ENCODE data around the gene FGFRL1. TPM values are rescaled to one million over a fixed set of nuclear protein-coding genes. Genes with fewer than 3 reads are reported as not detected.
"Not testable (repeated sequence)": the region's sequence is repeated elsewhere in the genome, so short reads cannot be mapped to it uniquely, and the experiment has no call there.

FGFRL1 gene
- total RNA-seq, 1 donor from 2014 or later = 8.0 TPM

DNA sequence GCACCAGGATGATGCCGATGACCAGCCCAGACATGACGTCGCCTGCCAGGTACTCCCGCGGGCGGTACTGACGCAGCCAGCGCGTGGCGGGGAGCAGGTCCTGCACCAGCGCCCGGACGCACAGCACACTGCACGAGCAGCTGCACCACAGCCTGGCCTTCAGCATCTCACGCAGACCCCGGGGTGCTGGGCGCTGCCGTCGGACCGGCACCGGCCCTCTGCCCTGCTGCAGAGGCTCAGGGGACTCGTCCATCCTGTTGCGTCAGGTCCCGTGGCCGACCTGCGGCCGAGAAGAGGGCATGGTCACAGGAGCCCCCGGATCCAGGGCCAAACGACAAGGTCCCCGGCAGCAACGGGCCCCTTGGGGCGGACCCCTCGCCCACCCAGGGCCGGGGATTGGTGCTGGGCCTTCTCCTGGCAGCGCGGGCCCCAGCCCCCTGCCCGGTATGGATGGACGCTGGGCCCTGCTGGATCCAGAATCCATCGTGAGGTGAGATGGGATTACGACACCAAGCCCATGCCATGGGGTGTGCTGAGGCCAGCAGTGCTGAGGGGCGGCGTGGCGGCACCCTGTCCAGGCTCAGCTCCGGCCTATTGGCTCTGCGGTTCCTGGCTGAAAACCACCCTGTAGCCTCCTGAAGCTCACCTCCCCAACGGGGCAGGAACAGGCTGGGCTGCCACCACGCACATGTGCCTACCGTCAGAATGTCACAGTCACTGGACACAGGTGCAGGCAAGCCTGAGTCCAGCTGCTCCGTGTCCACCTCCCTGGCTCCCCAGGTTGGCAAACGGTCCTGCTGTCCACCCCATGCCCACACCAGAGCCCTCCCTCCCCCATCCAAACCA lies 19.8 kb upstream of the FGFRL1 start:
- intact Hi-C loops (cut with micrococcal nuclease) = no loop called here

DNA sequence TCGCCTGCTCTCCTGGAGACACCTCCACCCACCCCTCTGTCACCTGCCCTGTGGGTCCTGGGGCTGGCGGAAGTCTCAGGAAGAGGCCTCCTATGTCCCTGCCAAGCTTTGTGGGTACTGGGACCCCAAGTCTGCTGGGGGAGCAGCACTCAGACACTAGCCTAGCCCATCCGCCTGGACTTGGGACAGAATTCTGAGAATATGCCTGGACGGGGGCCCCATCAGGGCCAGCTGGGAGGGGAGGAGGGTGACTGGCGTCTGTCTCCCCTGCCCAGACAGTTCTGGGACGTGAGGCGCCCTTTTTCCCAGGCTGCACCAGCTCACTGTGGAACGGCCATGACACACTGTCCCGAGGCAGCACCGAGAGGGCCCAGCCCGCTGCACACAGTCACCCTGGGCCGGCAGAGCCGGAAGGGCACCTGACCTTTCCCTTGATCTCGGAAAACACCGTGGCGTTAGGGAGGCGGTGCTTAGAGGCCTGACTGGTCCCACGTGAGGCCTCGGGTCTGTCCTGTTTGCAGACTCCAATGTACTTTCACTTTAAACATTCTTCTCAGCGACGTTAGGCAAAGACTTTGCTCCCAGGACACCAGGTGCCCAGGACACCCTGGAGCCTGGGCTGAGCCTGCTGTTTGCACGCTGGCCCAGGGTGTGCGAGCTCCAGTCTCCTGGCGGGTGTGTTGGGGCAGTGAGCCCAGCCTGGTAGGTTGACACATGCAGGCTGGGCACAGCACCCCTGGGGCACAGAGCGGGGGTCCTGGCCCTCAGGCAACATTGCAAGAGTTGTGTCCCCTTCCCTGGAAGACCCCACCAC lies 18.9 kb upstream of the FGFRL1 start:
- intact Hi-C loops (cut with micrococcal nuclease) = no loop called here

DNA sequence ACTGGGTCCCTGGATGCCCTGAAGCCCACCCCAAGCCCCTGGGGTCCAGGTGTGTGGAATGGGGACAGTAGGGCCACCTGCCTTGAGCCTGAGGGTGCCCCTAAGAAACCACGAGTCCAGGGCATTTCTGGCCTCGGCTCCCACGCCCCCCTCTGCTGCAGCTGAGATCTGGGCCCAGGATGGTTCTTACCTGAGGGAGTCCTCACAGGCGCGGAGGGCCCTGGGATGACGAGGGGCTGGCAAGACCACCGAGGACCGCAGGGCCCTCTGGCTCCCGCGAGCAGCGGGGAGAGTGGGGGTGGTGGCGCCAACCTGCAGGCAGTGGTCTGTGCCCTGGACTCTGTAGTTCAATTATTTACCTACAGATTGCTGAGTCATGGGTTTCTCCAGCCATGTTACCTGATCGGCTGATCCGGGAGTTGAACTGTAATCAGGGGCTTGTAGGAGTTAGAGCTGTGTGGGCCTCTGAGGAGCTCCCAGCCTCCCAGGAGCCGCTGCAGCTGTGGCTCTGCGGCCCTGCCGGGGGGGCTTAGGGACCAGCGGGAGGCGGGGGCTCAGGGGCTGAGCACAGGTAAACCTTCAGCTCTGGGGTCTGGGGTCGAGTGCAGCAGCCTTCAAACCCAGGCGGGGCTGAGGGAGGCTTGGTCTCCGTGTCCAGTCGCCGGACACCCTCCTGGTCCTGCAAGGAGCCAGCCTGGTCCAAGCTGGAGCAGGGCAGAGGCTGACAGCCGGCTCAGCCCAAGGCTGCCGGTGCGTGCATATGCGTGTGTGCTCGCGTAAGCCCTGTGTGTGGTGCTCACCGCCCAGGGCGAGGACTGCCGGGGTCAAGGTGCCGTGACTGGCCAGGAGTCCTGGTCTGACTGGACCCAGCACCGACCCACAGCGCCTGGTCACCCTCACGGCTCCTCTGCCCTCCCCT lies 18.1 kb upstream of the FGFRL1 start, which contains the start of gene SLC26A1:
Gene SLC26A1 (minus strand): TSS at position 294 of the 919 bp plus-strand sequence. CDS start 1,701 bp downstream, outside the sequence.
- intact Hi-C loops (cut with micrococcal nuclease) = no loop called here

DNA sequence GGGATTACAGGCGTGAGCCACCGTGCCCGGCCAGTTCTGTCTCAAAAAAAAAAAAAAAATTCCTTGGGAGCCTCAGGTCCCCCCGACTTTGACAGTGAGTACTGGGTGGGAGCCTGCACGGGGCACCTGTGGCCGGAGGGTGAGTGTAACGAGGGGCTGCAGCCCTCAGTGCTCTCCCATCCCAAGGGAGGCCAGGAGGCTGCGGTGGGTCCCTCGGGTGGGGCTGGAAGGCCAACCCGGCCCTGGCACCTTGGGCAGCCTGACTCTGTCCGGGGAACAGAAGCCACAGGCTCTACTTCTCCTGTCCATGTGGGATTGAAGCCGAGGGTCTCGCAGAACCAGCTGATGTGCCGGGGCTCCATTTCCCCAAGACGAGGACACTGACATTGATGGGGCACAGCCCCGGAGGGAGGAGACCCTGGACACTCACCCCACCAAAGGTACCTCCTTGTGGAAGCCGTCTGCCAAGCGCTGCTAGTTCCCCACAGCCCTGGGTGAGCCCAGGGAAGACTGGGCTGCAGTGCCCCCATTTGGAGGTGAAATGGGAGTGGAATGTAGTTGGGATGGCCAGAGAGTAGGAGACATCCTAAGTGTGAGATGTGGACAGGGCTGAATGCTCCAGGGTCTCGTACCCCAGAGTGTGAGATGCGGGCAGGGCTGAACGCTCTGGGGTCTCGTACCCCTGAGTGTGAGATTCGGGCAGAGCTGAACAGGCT lies 16.0 kb upstream of the FGFRL1 start:
- intact Hi-C loops (cut with micrococcal nuclease) = no loop called here

DNA sequence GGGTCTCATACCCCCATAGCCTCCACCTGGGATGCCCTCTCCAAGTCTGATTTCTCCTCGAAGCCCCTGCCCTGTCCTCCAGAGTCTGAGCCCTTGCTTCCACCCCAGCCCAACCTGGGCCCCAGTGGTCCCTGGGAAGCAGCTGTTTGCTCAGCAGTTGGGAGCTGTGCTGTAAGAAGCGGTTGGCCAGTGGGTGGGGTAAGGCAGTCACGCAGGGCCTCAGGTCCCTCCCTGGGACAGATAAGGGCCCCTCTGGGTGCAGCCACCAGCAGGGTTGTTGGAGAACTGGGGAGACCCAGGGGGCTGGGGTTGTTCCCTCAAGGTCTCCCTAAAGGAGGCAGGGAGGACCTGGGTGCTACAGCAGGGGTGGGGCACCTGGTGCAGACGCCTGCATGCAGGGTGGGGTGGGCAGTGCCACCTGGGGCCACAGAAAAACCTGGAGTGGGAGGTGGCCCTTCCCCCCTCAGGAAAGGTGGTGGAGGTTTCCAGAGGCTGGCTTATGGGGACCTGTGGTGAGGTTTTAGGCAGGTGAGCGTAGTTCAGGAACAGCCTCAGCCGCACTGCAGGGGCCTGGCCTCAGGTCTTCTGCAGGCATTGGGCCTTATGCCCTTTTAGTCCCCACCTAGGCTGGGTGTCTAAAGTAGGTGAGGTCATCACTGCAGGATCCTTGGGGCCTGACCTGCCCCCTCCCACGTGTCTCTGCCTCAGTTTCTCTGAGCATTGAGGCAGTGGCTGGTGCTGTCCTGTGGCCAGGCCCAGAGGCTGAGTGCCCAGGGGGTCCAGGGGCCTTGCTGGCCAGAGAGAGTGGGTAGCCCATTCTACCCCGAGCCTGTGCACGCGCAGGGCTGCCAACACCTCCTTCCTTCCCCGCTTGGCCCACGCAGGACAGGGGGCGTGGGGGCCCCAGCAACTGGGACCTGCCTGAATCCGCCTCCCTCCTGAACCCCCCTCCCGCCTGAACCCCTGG lies 15.1 kb upstream of the FGFRL1 start:
- intact Hi-C loops (cut with micrococcal nuclease) = no loop called here

DNA sequence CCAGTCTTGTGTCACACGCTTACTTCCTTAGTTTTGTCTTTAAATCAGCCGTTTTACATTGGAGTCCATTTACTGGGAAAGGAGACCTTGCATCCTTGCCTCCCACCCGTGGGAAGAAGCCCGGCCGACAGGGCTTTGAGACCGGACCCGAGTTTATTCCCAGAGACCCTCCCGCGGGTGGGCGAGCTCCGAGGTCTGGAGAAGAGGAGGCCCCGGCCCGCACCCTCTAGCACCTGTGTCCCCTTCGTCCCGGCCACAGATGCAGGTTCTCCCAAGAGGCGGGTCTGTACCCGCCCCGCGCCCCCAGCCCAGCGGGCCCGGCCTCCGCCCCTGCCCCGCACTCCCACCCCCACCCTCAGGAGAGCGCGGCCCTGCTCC lies 14.4 kb upstream of the FGFRL1 start:
- intact Hi-C loops (cut with micrococcal nuclease) = no loop called here

DNA sequence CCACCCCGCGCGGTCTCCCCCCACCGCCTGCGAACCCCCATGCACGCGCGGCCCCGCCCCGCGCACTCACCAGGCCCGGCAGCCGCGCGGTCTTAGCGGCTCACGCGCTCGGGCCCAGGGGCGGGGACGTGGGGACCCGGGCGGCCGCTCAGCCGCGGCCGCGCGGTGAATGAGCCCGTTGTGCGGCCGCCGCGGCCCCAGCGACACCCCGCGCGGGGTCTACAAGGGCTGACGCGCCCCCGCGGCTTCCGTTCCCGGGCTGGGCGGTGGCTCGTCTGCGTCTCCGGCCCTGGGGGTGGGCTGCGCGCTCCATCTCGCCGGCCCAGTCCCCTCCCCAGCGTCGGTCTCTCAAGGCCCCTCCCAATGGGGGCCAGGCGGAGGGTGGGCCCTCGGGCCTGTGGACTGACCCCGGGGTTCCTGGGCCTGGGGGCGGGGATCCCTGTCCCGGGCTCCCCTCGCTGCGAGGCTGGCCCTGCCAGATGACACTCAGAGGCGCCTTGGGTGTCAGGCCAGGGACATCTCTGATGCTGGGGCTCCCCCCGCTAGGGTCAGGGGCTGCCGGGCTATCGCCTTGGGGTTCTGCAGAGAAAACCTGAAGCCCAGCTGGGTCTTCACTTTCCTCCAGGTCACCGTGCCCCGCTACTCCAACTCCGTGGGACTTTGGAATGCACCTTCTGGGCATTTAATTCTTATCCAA lies 13.9 kb upstream of the FGFRL1 start:
- intact Hi-C loops (cut with micrococcal nuclease) = no loop called here

DNA sequence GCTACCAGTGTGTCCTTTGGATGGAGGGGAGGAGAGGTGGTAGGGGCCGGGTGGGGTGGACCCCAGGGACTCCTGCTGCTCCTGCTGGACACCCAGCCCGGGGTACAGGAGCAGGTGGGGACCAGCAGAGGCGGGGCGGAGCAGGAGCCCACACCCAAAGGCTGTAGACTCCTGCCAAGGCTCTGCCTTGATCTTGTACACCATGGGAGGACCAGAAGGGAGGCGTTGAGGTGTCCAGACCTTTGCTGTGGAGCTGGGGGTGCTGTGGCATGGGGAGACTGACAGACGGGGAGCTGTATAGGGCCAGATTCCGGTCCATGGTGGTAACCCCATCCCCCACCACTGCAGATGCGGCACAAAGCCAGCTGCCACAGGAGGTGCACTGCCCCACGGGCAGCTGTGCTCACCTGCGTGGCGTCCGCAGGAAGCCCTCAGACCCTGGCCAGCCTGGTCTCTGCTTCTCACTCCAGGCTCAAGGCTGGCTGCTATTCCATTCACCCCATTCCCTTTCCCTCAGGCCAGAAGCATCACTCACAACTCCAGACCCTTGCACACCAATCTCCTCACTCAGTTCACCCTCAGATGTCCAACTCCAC lies 13.2 kb upstream of the FGFRL1 start:
- intact Hi-C loops (cut with micrococcal nuclease) = no loop called here

DNA sequence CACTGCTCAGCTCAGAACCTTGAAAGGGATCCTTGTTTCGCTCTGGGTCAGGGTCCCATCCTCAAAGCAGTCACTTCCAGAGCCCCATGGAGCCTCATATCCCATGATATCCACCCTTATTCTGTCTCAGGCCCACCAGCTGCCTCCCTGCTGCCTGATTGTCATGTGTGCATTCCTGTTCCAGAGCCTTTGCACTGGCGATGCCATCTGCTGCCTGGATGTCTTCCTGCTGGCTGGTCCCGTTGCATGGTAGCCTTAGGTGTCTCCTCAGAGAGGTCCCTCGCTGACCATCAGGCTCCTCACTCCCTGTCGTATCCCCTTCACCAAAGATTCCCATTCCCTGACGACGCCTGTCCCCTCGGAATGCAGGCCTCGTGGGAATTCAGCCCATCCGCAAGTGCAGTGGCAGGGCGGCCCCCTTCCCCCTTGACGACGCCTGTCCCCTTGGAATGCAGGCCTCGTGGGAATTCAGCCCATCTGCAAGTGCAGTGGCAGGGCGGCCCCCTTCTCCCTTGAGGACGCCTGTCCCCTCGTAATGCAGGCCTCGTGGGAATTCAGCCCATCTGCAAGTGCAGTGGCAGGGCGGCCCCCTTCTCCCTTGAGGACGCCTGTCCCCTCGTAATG lies 12.1 kb upstream of the FGFRL1 start:
- intact Hi-C loops (cut with micrococcal nuclease) = not testable (repeated sequence)

DNA sequence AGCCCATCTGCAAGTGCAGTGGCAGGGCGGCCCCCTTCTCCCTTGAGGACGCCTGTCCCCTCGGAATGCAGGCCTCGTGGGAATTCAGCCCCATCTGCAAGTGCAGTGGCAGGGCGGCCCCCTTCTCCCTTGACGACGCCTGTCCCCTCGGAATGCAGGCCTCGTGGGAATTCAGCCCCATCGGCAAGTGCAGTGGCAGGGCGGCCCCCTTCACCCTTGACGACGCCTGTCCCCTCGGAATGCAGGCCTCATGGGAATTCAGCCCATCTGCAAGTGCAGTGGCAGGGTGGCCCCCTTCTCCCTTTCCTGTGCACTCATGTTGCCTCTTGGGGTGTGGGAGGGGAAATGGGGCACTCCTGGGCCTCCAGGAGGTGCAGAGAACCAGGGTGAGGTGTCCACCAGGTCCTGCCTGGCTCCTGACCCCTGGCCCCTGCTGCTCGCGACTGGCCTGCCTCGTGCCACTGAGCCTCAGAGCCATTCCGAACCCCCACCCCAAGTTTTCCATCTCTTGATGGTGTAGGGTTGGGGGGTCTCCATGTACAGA lies 11.5 kb upstream of the FGFRL1 start:
- intact Hi-C loops (cut with micrococcal nuclease) = no loop called here

DNA sequence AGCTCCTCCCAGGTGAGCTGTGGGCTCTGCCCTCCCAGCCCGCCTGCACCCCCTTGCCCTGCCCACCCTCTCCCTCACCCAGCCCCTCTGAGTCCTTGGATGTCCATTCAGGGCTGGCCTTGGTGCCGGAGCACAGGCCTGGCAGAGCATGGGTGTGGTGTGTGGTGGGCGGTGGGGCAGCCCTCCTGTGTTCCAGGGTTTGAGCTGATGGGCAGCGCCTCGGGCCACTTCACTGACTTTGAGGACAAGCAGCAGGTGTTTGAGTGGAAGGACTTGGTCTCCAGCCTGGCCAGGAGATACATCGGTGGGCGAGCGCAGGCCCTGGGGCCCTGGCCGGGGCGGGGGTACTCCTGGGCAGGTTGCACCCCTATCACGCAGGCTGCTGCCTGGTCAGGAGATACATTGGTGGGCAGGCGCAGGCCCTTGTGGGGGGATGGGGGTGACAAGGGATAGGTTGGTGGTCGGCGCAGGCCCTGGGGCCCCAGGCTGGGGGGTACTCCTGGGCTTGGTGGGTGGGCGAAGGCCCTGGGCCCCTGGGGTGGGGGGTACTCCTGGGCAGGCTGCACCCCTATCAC lies 10.7 kb upstream of the FGFRL1 start:
- intact Hi-C loops (cut with micrococcal nuclease) = no loop called here

DNA sequence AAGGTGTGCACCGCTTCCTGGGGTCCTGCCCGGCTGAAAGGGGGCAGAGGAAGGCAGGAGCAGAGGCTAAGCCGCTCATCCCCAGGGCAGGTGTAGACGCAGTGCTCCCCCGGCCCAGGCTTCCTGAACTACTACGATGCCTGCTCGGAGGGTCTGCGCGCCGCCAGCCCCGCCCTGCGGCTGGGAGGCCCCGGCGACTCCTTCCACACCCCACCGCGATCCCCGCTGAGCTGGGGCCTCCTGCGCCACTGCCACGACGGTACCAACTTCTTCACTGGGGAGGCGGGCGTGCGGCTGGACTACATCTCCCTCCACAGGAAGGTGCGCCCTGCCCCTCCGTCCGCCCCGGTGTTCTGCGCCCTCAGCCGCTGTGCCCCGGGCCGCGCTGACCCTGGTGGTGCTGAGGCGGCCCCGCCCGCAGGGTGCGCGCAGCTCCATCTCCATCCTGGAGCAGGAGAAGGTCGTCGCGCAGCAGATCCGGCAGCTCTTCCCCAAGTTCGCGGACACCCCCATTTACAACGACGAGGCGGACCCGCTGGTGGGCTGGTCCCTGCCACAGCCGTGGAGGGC lies 9.8 kb upstream of the FGFRL1 start:
- intact Hi-C loops (cut with micrococcal nuclease) = no loop called here

DNA sequence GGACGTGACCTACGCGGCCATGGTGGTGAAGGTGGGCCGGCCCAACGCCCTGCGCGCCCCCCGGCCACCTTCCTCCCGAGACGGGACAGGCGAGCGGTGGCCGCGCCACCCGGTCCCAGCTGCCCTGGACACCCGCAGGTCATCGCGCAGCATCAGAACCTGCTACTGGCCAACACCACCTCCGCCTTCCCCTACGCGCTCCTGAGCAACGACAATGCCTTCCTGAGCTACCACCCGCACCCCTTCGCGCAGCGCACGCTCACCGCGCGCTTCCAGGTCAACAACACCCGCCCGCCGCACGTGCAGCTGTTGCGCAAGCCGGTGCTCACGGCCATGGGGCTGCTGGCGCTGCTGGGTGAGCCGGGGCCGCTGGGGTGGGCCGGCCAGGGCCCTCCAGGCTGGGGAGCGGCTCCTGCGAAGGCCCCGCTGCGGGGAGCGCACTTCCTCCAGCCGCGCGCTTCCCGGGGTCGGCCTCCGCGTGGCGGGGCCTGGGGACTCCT lies 9.2 kb upstream of the FGFRL1 start:
- intact Hi-C loops (cut with micrococcal nuclease) = no loop called here

DNA sequence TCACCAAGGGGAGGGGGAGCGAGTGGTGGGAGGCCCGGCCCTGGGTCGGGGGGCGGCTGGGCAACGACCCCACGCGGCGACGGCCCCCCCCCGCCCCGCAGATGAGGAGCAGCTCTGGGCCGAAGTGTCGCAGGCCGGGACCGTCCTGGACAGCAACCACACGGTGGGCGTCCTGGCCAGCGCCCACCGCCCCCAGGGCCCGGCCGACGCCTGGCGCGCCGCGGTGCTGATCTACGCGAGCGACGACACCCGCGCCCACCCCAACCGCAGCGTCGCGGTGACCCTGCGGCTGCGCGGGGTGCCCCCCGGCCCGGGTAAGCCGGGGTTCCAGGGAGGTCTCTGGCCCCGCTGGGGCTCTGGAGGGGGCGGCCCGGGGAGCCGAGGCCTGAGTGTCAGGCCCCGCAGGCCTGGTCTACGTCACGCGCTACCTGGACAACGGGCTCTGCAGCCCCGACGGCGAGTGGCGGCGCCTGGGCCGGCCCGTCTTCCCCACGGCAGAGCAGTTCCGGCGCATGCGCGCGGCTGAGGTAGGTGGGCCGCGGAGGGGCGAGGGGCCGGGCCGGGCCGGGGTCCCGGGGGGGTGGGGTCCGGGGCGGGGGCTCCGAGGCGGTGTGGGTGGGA lies 8.7 kb upstream of the FGFRL1 start:
- intact Hi-C loops (cut with micrococcal nuclease) = no loop called here

DNA sequence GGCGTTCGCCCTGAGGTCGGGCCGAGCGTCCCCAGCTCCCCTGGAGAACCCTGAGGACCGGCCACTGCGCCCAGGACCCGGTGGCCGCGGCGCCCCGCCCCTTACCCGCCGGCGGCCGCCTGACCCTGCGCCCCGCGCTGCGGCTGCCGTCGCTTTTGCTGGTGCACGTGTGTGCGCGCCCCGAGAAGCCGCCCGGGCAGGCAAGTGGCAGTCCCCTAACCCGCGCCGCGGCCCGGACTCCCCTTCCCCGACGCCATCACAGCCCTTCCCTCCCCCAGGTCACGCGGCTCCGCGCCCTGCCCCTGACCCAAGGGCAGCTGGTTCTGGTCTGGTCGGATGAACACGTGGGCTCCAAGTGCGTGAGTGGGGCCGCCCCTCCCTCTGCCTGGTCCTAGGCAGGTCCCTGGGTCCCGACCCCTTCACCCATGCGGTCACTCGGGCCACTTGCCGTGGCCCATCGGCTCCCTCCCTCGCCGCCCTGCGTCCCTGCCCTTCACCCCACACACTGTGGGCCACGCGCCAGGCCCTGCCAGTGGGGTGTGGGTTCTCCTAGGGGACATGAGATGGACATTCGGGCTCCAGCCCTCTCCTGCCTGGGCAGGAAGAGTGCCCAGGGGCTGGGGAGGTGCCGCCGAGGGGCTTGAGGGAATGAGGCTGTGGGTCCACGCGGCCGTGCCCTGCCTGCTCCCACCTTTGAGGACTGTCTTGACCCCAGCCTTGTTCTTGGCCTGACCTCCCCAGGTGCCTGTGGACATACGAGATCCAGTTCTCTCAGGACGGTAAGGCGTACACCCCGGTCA lies 8.0 kb upstream of the FGFRL1 start:
- intact Hi-C loops (cut with micrococcal nuclease) = no loop called here

DNA sequence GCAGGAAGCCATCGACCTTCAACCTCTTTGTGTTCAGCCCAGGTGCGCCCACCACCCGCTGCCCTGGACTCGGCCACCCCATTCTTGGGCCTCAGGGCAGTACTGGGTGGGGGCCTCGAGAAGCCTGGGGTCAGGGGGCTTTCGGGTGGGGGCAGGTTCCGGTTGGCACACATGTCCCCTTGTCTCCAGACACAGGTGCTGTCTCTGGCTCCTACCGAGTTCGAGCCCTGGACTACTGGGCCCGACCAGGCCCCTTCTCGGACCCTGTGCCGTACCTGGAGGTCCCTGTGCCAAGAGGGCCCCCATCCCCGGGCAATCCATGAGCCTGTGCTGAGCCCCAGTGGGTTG lies 7.4 kb upstream of the FGFRL1 start:
- intact Hi-C loops (cut with micrococcal nuclease) = no loop called here

Data from T-helper 1 cell treated with Interleukin-12 subunit alpha and Interleukin-12 subunit beta and Interleukin-4 antibody, amounts not matched to agents 30 ng/mL and 1 ng/mL, for 36 hours (primary cell).